Effector CD4-positive, alpha-beta T cell (primary cell): ENCODE results near the gene NLRP9. TPM values are rescaled to one million over a fixed set of nuclear protein-coding genes. Genes with fewer than 3 reads are reported as not detected.
"Not testable (repeated sequence)": the region's sequence is repeated elsewhere in the genome, so short reads cannot be mapped to it uniquely, and the experiment has no call there.

Experiments used
- DNase-seq: peaks from one replicate; pipeline ENCODE4 v3.0.0-alpha.2; 2020
- total RNA-seq: gene quantifications from one replicate; lab custom pipeline; 2026; lab: John Stamatoyannopoulos, UW

The NLRP9 gene
- total RNA-seq = not detected

DNA sequence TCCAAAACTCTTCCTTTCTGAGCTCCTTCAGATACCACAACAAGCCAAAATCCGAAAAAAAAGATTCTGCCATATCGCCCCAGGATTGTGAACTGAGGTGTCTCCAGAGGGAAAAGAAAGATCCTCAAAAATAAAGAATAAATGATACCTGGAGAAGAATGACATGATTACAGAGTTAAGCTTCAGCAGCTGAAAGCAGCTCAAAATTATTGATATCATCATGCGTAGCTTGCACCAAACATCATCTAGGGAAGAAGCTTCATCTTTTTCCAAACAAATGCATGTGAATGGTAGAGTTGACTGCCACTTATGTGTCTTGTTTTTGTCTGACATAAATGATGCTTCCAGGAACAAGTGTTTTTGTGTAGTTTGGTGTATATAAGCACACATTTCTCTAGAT, at the start of gene NLRP9:
Gene NLRP9, minus strand, starts transcription at position 101 of the 400 bp plus-strand sequence. Its CDS starts 28 bp downstream, at position 73.
- DNase-seq = no peak

DNA sequence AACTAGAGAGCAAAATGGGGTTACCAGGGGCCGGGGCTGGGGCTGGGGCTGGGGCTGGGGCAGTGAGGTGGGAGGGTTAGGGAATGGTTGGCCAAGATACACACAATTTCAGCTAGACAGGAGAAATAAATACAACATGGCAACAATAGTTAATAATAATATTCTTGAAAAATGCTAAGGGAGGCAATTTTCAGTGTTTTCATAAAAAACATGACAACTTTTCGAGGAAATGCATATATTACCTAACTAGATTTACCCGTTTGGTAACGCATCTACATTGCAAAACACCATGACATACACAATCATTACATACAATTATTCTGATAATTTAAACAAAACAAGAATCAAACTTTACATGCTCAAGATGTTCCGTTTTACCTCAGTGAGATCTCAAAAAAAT, 42.9 kb upstream of the NLRP9 start:
- DNase-seq = no peak

DNA sequence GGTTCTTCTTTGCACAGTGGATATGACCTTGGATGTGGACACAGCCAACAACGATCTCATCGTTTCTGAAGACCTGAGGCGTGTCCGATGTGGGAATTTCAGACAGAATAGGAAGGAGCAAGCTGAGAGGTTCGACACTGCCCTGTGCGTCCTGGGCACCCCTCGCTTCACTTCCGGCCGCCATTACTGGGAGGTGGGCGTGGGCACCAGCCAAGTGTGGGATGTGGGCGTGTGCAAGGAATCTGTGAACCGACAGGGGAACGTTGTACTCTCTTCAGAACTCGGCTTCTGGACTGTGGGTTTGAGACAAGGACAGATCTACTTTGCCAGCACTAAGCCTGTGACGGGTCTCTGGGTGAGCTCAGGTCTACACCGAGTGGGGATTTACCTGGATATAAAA, 40.1 kb upstream of the NLRP9 start:
- no peak for DNase-seq

DNA sequence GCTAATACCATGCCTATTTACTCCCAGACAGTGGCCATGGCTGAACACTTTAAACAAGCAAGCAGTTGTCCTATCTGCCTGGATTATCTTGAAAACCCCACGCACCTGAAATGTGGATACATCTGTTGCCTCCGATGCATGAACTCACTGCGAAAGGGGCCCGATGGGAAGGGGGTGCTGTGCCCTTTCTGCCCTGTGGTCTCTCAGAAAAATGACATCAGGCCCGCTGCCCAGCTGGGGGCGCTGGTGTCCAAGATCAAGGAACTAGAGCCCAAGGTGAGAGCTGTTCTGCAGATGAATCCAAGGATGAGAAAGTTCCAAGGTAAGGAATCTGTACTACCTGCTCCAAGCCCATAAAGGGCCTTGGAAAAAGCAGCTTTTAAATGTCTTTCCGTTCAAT, 39.3 kb upstream of the NLRP9 start:
- no peak for DNase-seq

DNA sequence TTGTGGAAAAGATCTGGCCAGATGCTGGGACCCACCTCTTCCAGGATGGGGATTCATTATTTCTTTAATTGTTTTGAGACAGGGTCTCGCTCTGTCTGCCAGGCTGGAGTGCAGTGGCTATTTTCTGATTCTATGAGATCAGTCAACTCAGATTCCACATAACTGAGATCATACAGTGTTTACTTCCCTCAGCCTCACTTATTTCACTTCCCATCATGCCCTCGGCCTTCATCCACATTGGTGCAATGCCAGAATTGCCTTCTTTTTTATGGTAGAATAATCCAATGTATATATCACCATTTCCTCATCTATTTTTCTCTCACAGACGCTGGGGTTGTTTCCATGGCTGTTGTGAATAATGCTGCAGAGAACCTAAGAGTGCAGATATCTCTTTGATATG, 31.4 kb upstream of the NLRP9 start:
- not testable (repeated sequence) for DNase-seq

DNA sequence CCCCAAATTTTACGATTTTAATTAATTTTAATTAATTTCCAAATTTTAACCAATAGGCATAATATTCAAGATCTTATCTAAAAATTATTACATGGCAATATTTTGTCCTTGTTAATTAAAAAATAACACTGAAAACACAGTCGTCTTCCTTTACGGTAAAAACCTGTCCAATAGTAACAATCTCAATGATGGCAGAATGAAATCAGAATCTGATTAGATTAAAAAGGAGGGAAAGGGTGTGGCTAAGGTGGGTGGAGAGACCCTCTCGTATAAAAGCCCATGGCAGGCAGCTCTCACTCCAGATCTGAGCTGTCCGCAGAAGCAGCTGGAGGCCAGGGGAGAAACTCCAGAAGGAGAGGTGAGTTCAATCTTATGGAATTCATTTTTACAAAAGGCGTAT, 30.6 kb upstream of the NLRP9 start, which contains the start of gene RFPL4AL1:
Gene RFPL4AL1, plus strand, starts transcription at position 301 of the 400 bp plus-strand sequence. CDS start 2,687 bp downstream, outside the sequence.
- DNase-seq = not testable (repeated sequence)

DNA sequence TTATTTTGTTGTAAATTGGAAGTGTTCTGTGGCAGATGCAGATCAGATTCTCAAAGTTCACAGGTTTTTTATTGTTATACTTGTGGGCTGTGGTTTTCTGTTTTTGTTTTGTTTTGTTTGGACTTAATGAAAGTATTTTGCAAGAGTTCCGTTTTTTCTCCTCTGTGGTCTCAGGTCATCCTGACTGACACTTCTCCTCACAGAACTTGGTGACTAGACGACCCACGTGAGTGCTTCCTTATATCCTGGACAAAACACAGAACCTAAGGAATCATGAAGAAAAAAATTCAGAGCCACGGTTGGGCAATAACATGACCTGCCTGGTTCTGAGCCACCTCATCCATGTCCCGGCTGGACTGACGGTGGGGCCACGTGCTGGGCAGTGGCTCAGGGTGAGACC, 28.3 kb upstream of the NLRP9 start:
- no peak for DNase-seq

DNA sequence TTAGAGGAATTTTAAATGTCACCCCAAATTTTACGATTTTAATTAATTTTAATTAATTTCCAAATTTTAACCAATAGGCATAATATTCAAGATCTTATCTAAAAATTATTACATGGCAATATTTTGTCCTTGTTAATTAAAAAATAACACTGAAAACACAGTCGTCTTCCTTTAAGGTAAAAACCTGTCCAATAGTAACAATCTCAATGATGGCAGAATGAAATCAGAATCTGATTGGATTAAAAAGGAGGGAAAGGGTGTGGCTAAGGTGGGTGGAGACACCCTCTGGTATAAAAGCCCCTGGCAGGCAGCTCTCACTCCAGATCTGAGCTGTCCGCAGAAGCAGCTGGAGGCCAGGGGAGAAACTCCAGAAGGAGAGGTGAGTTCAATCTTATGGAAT, 20.6 kb upstream of the NLRP9 start, which contains the start of gene RFPL4A:
Gene RFPL4A, plus strand, starts transcription at position 301 of the 400 bp plus-strand sequence. CDS start 2,704 bp downstream, outside the sequence.
- DNase-seq = not testable (repeated sequence)

DNA sequence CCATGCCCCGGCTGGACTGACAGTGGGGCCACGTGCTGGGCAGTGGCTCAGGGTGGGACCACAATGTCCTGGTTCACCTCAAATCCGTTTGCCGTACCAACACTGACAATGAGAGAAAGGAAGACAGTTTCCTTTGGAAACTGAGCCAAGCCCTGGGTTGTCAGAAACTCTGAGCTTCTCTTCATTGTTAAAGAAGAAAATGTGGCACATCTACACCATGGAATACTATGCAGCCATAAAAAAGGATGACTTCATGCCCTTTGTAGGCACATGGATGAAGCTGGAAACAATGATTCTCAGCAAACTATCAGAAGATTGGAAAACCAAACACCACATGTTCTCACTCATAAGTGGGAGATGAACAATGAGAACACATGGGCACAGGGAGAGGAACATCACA, 18.6 kb upstream of the NLRP9 start:
- not testable (repeated sequence) for DNase-seq

DNA sequence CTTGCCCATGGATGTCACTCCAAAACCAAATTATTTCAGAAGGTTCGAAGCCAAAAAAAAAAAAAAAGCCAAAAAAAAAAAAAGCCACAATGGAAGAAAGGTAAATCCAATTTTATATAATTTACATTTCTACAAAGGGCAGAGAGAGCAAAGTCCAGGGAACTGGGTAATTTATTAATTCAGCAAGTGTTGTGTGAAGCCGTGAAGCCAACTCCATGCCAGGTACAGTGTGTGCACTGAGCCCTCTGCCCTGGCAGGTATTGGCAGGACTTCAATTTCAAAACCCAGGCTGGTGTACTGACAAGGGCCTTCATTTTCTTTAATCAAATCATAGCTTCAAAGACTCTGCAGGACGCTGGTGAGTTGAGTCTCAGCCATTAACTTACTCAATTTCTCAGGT, 15.2 kb upstream of the NLRP9 start:
- no peak for DNase-seq

DNA sequence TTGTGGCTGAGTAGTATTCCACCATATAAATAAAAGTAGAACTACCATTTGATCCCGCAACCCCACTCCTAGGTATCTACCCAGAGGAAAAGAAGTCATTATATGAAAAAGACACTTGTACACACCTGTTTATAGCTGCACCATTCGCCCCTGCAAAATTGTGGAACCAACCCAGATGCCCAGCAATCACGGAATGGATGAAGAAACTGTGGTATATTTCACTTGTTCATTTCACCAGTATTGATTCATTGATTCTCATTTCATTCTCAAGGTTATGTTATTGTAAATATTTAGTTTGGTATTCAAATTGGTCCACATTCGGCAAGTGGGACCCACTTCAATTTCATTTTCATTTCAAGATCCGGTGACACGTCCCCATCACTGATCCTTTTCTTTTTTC, 12.5 kb upstream of the NLRP9 start:
- no peak for DNase-seq

DNA sequence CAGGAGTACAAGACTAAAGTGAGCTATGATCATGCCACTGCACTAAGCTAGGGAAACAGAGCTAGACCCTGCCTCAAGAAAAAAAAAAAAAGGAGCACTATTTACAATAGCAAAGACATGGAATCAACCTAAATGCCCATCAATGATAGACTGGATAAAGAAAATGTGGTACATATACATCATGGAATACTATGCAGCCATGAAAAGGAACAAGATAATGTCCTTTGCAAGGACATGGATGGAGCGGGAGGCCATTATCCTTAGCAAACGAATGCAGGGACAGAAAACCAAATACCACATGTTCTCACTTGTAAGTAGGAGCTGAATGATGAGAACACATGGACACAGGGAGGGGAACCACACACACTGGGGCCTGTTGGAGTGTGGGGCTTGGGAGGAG, 7.8 kb downstream of the NLRP9 start:
- not testable (repeated sequence) for DNase-seq

DNA sequence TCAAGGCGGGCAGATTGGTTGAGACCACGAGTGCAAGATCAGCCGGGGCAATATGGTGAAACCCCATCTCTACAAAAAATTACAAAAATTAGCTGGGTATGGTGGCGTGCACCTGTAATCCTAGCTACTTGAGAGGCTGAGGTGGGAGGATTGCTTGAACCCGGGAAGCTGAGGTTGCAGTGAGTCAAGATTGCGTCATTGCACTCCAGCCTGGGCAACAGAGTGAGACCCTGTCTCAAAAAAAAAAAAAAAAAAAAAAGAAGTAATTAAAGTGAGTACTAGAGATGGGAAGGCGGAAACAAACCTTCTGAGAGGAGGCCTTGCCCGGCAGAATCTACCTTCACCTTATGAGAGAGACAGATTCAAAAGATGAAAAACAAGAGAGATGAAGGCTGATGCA, 14.7 kb downstream of the NLRP9 start:
- DNase-seq = no peak

DNA sequence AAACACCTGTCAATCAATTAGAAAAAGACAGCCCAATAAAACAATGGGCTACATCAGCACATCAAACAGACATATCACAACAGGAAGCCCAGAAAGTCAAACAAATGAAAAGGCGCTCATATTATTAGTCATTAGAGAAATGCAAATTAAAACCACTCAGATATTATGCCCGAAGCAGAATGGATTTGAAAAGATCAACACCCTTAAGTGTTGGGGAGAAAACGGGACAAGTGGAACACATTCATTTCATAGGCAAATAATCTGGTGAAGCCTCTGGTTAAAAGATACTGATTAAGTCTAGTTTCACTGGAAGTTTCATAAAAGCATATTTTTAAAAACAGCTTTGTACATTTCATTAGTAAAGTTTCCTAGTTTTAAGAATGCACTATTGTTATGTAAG, 17.4 kb downstream of the NLRP9 start:
- DNase-seq = no peak

DNA sequence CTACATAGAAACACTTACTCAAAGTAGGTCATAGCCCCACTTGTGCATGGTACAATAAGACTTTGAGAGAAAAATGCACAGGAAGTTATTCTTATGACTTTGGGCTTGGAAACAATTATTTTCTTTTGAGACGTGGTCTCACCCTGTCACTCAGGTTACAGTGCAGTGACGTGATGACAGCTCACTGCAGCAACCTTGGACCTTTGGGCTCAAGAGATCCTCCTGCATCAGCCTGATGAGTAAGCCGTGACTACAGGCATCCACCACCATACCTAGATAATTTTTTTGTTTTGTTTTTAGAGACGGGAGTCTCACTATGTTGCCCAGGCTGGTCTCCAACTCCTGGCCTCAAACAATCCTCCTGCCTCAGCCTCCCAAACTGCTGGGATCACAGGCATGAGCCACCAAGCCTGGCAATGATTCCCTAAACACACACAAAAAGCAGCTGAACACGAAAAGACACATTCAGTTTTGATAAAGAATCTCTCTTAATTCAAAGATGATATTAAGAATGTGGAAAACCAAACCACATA, 17.9 kb downstream of the NLRP9 start:
- no peak for DNase-seq

DNA sequence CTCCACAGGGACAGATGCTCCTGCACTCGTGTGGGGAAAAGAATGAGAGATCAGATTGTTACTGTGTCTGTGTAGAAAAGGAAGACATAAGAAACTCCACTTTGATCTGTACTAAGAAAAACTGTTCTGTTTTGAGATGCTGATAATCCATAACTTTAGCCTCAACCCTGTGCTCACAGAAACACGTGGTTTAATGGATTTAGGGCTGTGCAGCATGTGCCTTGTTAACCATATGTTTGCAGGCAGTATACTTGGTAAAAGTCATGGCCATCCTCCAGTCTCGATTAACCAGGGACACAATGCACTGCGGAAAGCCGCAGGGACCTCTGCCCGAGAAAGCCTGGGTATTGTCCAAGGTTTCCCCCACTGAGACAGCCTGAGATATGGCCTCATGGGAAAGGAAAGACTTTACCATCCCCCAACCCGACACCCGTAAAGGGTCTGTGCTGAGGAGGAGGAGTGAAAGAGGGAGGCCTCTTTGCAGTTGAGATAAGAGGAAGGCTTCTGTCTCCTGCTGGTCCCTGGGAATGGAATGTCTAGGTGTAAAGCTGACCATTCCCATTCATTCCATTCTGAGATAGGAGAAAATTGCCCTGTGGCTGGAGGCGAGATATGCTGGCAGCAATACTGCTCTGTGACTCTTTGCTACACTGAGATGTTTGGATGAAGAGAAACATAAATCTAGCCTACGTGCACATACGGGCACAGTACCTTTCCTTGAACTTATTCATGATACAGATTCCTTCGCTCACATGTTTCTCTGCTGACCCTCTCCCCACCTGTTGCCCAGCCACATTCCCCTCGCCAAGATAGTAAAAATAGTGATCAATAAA, 20.1 kb downstream of the NLRP9 start:
- DNase-seq = not testable (repeated sequence)

DNA sequence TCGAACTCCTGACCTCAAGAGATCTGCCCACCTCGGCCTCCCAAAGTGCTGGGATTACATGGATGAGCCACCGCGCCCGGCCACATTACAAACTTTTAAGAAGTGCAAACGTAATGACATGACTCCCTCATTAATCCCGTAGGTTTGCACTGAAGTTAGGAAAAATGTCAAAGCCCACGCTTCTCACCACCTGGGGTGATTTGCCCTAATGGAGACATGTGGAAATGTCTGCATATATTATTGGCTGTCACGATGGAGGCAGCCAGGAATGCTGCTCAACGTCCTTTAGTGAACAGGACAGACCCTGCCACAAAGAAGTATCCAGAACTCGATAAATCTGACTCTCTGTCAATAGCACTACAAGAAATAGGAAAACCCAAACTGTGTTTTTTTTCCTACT, 21.0 kb downstream of the NLRP9 start:
- no peak for DNase-seq

DNA sequence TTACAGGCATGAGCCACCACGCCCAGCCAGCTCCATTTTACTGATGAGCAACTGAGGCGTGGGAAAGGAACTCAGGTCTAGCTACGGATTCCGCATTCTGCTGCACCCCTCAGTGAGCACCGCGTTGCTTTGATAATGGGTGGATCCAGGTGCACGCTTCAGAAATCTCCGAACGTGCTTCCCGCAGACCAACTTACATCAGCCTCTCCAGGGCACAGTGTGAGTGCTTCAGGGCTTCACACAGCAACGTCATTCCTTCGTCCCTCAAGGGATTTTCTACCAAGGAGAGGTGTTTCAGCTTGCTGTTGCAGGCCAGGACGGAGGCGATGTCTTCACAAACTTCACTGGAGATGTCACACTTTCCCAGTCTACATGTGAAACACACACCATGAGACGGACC, 21.7 kb downstream of the NLRP9 start:
- no peak for DNase-seq

DNA sequence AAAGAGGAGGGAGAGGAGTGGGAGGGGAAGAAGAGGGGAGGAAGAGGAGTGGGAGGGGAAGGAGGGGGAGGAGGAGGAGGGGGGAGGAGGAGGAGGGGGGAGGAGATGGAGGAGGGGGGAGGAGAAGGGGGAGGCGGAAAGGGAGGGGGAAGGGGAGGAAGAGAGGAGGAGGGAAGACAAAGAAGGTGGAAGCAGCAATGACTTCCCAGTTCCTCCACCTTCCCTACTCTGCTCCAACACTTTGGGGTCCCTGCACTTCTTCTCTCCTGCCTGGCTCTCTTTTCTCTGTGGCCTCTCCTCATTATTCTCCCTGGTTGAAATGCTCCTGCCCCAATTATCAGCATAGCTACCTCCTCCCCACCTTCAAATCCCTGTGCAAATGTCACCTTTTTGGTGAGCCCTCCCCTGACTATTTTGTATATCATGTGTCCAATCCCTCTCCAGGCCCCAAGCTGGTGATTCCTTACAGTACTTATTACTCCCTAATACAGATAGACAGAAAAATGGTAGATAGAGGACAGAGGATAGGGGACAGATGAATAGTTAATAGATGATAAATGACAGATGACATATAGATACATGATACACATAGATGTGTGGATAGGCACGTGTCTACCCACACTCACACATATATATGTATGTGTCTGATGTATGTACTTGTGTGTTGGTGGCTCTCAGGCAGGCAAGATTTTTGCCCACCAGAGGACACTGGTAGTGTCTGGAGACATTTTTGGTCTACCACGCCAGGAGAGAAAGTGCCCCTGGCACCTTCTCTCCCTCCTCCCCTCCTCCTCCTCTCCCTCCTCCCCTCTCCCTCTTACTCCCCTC, 25.2 kb downstream of the NLRP9 start:
- no peak for DNase-seq

DNA sequence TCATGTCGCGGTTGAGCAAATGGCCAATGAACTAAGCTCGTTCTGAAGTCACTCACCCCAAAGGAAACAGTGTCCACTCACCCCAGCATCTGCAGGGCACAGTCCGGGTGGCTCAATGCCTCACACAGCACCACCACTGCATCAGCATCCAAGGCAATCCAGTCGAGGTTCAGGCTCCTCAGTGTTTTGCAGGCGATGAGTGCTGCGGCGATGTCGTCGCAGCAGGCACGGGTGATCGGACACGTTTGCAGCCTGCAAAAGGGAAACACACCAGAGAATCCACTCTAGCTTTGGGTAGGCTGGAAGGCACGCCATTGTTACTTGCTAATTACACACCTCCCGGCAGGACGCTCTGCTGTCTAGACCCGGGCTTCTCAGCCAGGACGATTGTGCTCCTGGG, 26.5 kb downstream of the NLRP9 start:
- no peak for DNase-seq

DNA sequence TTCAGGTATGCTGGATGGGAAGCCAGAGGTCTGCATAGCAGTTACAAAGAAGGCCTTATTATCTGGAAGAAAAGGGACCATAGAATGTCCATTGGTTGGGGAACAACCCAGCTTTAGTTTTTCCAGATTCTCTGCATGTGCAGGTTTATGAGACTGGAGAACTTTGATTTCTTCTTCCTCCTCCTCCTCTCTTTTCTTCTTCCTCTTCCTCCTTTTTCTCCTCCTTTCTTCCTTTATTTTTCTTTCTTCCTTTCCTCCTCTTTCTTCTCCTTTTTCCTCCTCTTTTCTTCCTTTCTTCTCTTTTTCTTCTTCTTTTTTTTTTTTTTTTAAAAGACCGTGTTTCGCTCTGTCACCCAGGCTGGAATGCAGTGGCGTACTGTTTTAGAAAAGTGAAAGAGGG, 32.2 kb downstream of the NLRP9 start:
- no peak for DNase-seq

DNA sequence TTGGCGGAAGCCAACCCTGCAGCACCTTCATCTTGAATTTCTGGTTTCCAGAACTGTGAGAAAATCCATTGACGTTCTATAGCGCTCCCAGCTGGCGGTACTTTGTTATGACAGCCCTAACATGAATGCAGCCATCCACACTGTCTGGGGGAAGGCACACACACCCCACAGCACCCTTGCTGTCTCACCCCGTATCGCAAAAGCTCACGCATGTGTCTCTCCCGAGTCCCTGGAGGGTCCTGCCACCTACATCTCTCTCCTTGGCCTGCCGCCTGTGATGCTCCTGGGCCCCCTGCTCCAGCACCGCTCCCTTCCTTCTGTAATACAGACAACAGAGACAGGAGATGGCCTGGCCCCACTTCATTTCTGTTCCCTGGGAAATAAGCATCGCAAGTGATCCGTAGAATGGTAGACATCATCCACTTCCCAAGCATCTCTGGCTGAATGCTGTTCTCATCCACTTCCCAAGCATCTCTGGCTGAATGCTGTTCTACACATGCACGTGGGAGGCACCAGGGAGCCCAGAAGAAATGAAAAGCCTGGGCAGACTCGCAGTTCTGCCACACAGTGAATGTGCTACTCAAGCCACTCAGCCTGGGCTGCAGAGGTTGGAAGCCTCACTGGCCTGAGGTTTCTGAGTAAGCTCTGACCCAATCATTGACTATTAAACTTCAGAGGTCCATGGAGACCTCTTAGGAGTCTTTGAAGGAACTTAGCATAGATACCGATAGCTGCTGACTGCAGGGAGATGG, 33.5 kb downstream of the NLRP9 start:
- no peak for DNase-seq

DNA sequence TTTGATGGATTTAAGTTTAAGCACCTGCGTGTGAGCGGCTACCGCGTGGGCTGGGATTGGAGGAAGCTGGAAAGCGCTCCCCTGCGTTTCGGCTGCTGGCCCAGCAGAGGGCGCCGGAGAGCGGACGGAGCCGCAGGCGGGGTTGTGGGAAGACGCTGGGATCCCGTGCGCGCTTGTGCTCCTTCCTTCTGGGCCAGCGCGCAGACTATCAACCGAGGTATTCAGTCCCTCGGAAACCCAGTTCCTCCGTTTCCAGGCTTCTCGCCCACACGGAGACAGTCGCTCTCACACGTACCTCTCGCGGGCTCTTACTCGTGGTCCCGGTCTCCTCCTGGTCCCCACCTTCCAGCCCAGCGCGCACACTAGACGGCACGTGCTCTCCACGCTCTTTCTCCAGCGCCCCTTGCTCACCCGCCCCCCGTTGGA, 34.4 kb downstream of the NLRP9 start:
- no peak for DNase-seq
